Measurements from ENCODE around the gene TP53.

TP53 gene

DNA sequence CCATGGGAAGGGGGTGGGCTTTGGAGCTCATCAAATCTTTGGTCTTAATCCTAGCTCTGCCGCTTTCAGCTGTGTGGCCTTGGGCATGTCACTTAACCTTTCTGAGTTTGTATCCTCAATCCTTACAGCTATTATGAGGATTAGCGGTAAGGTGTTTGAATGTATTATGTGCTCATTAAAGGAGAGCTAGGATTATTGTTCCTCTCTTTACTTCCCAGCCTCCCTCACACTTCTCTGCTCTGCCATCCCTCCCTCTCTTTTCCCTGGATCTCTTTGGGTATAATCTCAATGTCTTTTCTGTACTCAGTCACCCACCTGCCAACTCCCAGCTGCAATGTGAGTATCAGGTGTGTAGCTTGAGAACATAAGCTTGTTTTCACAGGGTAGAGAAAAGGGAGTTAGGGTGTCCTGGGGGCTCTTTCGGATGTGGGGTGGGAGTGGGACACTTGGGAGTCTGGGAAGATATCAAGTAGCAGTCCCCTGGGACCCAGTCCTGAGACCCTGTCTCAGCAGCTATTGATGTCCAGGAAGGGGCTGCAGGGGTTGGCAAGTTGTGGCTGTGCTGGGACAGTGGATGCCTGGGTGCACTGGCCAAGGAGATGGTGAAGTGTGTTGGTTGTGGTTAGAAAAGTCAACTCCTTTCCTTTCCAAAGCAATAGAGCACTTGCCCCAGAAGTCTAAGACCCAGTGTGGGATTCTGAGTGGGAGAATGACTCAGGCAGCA is 19.5 kb upstream of the TP53 start:
- no peak for DNase-seq

DNA sequence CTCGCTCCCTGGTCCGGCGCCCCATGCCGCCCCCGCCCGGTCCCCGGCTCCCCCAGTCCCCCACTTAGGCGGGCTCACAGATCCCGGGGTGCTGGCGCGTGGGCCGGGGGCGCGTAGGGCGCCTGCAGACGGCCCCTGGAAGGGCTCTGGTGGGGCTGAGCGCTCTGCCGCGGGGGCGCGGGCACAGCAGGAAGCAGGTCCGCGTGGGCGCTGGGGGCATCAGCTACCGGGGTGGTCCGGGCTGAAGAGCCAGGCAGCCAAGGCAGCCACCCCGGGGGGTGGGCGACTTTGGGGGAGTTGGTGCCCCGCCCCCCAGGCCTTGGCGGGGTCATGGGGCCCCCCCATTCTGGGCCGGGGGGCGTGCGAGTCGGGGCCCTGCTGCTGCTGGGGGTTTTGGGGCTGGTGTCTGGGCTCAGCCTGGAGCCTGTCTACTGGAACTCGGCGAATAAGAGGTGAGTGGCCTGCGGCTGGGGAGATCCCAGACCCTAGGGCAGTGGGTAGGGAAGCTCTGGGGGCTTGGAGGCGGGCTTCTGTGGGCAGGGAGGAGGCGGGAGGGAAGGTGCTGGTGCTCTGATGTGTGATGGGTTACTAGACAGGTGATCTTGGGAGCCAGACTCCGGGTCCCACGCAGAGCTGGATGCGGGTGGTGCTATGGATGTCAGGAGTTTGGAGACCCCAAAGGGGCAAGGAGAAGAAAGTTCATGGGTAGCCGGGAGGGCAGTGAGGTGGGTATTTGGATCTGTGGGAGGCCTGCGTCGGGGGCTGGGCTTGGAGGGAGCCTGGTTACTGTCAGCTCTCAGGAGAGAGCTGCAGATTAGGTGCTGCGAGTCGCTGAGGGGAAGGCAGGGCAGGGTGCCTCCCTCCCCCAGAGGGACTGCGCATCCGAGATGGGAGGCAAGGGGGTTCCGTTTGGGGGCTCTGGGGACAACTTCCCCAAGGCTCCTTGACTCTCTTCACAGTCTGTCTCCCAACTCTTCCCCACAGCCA is 18.3 kb upstream of the TP53 start:
- DNase-seq: no peak

GRCh38 chr17:7704601-7705268 is 17.4 kb upstream of the TP53 start, which contains the start of gene EFNB3:
Gene EFNB3, plus strand, starts transcription at chr17:7705202. Its CDS starts 397 bp downstream, at chr17:7705599.
- peak; percentile 34 for DNase-seq

GRCh38 chr17:7703584-7704479 is 16.5 kb upstream of the TP53 start:
- no peak for DNase-seq

- no peak for DNase-seq
Measured at GRCh38 chr17:7702776-7703175, 15.5 kb upstream of the TP53 start.

- no peak for DNase-seq
Measured at GRCh38 chr17:7701681-7702080, 14.4 kb upstream of the TP53 start.

DNA sequence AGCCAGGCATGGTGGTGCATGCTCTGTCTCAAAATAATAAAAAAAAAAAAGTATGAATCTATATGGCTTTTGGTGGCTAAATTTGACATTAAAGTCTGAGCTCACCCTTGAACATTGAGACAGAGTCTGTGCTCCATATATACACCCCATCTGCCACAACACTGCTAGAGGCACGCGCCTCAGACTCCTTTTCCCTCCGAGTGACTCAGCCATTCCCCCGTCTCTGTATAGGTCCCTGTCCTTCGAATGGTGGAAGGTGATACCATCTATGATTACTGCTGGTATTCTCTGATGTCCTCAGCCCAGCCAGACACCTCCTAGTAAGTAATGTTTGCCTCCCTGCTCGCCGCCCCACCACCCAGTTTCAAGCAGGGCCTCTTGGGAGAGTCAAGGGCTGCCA is 13.2 kb upstream of the TP53 start:
- DNase-seq: no peak

DNA sequence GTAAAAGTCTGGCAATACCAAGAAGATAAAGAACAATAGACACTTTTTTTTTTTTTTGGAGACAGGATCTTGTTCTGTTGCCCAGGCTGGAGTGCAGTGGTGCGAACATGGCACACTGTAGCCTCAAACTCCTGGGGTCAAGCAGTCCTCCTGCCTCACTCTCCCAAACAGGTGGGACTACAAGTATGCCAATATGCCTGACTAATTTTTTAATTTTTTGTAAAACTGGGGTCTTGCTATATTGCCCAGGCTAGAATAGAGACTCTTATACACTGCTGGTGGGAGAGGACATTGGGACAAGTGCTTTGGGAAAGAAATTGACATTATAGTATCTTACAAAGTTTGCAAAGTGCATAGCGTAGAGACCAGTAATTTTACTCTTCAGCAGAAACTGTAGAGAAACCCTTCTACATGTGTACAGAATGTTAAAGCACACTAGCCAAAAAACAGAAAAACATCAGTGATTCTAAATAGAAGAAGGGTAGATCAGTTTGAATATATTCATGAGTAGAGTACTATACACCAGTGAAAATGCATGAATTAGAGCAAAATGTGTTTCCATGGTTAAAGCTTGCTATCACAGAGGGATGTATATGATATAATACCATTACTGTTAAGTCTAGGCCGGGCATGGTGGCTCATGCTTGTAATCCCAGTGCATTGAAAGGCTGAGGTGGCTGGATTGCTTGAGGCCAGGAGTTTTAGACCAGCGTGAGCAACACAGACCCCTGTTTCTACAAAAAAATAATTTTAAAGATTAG is 10.7 kb upstream of the TP53 start:
- no peak for DNase-seq

- DNase-seq: no peak
Measured at GRCh38 chr17:7695586-7695985, 8.3 kb upstream of the TP53 start.

- no peak for DNase-seq
Measured at GRCh38 chr17:7688808-7689316, 1.6 kb upstream of the TP53 start.

GRCh38 chr17:7687908-7688807 is 868 bp upstream of the TP53 start, which contains the start of gene WRAP53:
Gene WRAP53, plus strand, starts transcription at chr17:7688477. Its CDS starts 172 bp downstream, at chr17:7688649.
- peak; percentile 95 for DNase-seq

- peak; percentile 83 for DNase-seq
Measured at GRCh38 chr17:7686222-7687071, 843 bp downstream of the TP53 start.

DNA sequence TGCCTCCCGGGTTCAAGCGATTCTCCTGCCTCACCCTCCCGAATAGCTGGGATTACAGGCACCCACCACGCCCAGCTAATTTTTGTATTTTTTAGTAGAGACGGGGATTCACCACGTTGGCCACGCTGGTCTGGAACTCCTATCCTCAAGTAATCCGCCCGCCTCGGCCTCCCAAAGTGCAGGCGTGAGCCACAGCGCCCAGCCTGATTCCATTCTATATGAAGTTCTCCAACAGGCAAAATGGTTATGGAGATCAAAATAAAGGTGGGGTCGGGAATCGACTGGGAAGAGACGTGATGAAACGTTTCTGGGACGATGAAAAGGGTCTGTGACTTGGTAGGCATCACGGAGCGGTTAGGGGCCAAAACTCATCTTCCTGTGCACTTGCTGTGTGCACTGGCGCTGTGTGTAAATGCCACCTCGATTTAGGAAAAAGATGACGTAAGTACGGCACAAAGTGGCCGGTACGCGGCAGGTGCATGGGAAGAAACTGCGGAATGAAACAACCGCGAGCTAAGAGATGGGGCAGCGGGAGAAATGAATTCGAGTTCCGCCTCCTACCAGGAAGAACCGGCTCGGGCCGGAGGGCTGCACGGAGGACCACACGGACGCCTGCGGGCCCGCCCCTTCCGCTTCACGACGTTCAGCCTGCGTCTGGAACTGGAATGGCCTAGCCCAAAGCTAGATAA is 1.6 kb downstream of the TP53 start:
- peak; percentile 89 for DNase-seq

DNA sequence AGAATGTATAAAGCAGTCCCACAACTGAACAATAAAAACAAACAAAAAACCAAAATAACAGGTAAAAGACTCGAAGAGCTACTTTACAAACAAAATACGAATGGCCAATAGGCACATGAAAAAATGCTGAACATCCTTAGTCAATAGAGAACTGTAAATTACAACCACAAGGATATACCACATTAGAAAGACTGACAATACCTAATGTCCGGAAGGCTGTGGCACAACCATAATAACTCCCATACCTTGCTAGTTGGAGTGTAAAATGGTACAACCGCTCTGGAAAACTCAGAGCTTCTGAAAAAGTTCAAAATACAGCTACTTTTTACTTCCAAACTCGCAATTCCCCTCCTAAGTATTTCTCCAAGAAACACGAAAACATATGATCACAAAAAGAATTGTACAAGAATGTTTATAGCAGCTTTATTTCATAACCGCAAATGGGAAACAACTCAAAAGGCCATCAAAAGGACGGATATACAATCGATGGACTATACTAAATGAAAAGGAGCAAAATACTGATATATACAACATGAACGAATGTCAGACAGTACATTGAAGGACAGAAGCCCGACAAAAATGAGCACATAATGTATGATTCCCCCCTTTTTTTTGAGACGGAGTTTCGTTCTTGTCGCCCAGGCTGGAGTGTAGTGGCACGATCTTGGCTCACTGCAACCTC is 2.3 kb downstream of the TP53 start:
- no peak for DNase-seq

DNA sequence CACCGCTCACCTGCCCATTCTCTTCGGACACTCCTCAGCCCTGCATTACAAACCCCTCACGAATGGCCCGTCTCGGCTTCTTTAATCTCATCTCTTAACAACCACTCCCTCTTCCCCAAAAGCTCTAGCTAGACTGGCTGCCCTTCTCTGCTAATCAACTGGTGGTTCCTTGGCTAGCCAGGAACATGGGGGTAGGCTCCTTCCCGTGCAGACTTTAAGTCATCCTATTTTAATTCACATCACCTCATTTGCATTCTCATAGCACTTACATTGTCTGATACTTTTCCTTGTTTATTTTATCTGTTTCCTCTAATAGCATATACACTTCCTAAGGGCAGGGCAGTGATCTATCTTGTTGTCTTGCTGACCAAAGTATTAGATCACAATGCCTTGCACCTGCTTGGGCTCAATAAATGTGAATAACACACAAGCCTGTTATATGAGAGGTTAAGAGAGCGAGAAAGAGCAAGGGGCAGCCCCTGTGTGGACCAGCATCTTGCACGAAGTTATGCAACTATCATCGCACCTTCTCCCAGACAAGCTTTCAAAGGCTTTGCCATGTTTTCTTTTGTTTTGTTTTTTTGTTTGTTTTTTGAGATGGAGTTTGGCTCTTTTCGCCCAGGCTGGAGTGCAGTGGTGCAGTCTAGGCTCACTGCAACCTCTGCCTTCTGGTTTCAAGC is 9.8 kb downstream of the TP53 start:
- DNase-seq: no peak

DNA sequence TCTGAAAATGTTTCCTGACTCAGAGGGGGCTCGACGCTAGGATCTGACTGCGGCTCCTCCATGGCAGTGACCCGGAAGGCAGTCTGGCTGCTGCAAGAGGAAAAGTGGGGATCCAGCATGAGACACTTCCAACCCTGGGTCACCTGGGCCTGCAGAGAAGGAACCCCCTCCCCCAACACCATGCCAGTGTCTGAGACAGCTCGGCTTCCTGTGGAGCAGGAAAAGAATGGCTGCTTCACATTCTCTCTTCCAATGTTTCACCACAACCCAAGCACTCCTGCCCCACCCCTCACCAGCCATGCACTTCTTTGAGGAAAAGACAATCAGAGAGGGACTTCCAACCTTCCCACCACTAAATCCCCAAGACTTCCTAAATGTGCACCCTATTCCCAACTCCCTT is 10.8 kb downstream of the TP53 start:
- no peak for DNase-seq

GRCh38 chr17:7674934-7675333 is 12.4 kb downstream of the TP53 start:
- no peak for DNase-seq

Data from activated naive CD4-positive, alpha-beta T cell treated with anti-CD3 and anti-CD28 coated beads, Interleukin-2, amount 50 U/mL, for 16 hours (primary cell).